Hepatocyte (in vitro differentiated cells): ENCODE data around the gene TRAF2. TPM values are rescaled to one million over a fixed set of nuclear protein-coding genes. Genes with fewer than 3 reads are reported as not detected.

ENCODE experiments used
- DNase-seq: peaks from one replicate; pipeline ENCODE4 v3.0.0-alpha.2; 2016; ENCODE audit warnings: low spot score
- H2AFZ ChIP-seq: fragments of 200-600 bp; sonication (generic); 2 replicates; pipeline ENCODE4 v1.6.0; 2016; ENCODE audit warnings: antibody characterized with exemption, mild to moderate bottlenecking
- H3K27ac ChIP-seq: fragments of 200-600 bp; sonication (generic); 2 replicates; pipeline ENCODE4 v1.5.1; 2016; ENCODE audit warnings: mild to moderate bottlenecking
- H3K27me3 ChIP-seq: fragments of 200-600 bp; sonication (generic); 2 replicates; pipeline ENCODE4 v1.6.1; 2016
- H3K36me3 ChIP-seq: fragments of 200-600 bp; sonication (generic); replicated peaks from 2 replicates; pipeline ENCODE4 v1.5.1; 2016; ENCODE audit warnings: low read depth; ENCODE audit not compliant: insufficient read depth
- H3K4me1 ChIP-seq: fragments of 200-600 bp; sonication (generic); 2 replicates; pipeline ENCODE4 v1.5.1; 2016; ENCODE audit warnings: mild to moderate bottlenecking, moderate library complexity; ENCODE audit not compliant: insufficient read depth
- H3K4me2 ChIP-seq: fragments of 200-600 bp; sonication (generic); 2 replicates; pipeline ENCODE4 v1.6.0; 2016
- H3K4me3 ChIP-seq: fragments of 200-600 bp; sonication (generic); 2 replicates; pipeline ENCODE4 v1.5.1; 2016; ENCODE audit warnings: mild to moderate bottlenecking
- H3K79me2 ChIP-seq: fragments of 200-600 bp; sonication (generic); 2 replicates; pipeline ENCODE4 v1.6.0; 2017; ENCODE audit warnings: mild to moderate bottlenecking
- H3K9me2 ChIP-seq: fragments of 200-600 bp; sonication (generic); replicated peaks from 2 replicates; pipeline ENCODE4 v1.6.0; 2017; ENCODE audit warnings: mild to moderate bottlenecking; ENCODE audit not compliant: insufficient read depth
- H3K9me3 ChIP-seq: fragments of 200-600 bp; sonication (generic); 2 replicates; pipeline ENCODE4 v1.5.1; 2016; ENCODE audit warnings: low read depth, mild to moderate bottlenecking
- H4K20me1 ChIP-seq: fragments of 200-600 bp; sonication (generic); 2 replicates; pipeline ENCODE4 v1.6.0; 2016; ENCODE audit warnings: mild to moderate bottlenecking; ENCODE audit not compliant: insufficient read depth, poor library complexity, severe bottlenecking
- CTCF ChIP-seq: fragments of 200-600 bp; sonication (generic); IDR thresholded peaks from 2 replicates; pipeline ENCODE4 v1.5.1; 2016; ENCODE audit warnings: antibody characterized with exemption, mild to moderate bottlenecking; ENCODE audit not compliant: poor library complexity
- EZH2 ChIP-seq: fragments of 200-600 bp; sonication (generic); IDR thresholded peaks from 2 replicates; pipeline ENCODE4 v1.6.1; 2016; ENCODE audit warnings: antibody characterized with exemption, mild to moderate bottlenecking, borderline replicate concordance
- EZH2phosphoT487 ChIP-seq: fragments of 200-600 bp; sonication (generic); IDR thresholded peaks from one replicate; pipeline ENCODE4 v1.6.1; 2018; ENCODE audit warnings: antibody characterized with exemption, mild to moderate bottlenecking, low read depth, moderate library complexity; ENCODE audit not compliant: unreplicated experiment, severe bottlenecking
- WGBS: methylation state at CpG from one replicate; pipeline ENCODE4 v1.1.6; 2016; ENCODE audit warnings: low lambda C conversion rate; ENCODE audit errors: missing lambda C conversion rate; 5-methylcytosine and 5-hydroxymethylcytosine counted together
- polyA plus RNA-seq: library from polyadenylated mRNA; unstranded; fragments of >200 nt; fragmentation: Nextera tagmentation; extraction: Ambion mirVana; gene quantifications from 2 replicates; pipeline ENCODE4 v1.2.1, GENCODE V29; 2016
- total RNA-seq: library from RNA; depleted of rRNA; stranded (reverse); fragments of >200 nt; gene quantifications from 2 replicates; pipeline ENCODE4 v1.2.3, GENCODE V29; 2014

TRAF2 gene
- total and polyA plus RNA-seq, 2 experiments from 2014 or later, result 7.6 to 12.4 TPM

- H3K27ac ChIP-seq, result no peak overlapping the region
- WGBS, result 86% methylated on average over 28 of the region's 28 CpGs
- no peak for TF ChIP-seq CTCF
- TF ChIP-seq EZH2phosphoT487, result no peak
- no peak for TF ChIP-seq EZH2
- H4K20me1 ChIP-seq, result no peaks in the 10 kb centered on the region
- H3K36me3 ChIP-seq, result no peaks in the 10 kb centered on the region
- DNase-seq, result no peak
- no peak overlapping the region for H2AFZ ChIP-seq
- no peak overlapping the region for H3K4me2 ChIP-seq
- no peaks in the 10 kb centered on the region for H3K9me3 ChIP-seq
- no peak overlapping the region for H3K4me3 ChIP-seq
- no peaks in the 10 kb centered on the region for H3K79me2 ChIP-seq
- H3K27me3 ChIP-seq, result no peaks in the 10 kb centered on the region
- no peaks in the 10 kb centered on the region for H3K4me1 ChIP-seq
- H3K9me2 ChIP-seq, result no peaks in the 10 kb centered on the region
Measured at GRCh38 chr9:136958898-136959850, 72.9 kb downstream of the TRAF2 start.

- Histone ChIP-seq H3K4me1 (no peaks in the 10 kb centered on the region), H4K20me1 (no peaks in the 10 kb centered on the region), H3K9me2 (no peaks in the 10 kb centered on the region), H3K27ac (no peak overlapping the region), H3K27me3 (no peaks in the 10 kb centered on the region), H3K9me3 (no peaks in the 10 kb centered on the region), H2AFZ (no peak overlapping the region), H3K4me2 (no peak overlapping the region), H3K4me3 (no peak overlapping the region), H3K79me2 (no peaks in the 10 kb centered on the region), H3K36me3 (no peaks in the 10 kb centered on the region)
- TF ChIP-seq EZH2phosphoT487 (no peak), CTCF (no peak), EZH2 (no peak)
- no peak for DNase-seq
- whole genome bisulfite sequencing, result 92% methylated on average over 11 of the region's 19 CpGs
Measured at GRCh38 chr9:136960212-136960937, 74.1 kb downstream of the TRAF2 start.

GRCh38 chr9:136960938-136961275 is 74.6 kb downstream of the TRAF2 start:
- Histone ChIP-seq H4K20me1 (no peaks in the 10 kb centered on the region), H3K9me3 (no peaks in the 10 kb centered on the region), H3K27me3 (no peaks in the 10 kb centered on the region), H3K4me1 (no peaks in the 10 kb centered on the region), H3K9me2 (no peaks in the 10 kb centered on the region), H3K79me2 (no peaks in the 10 kb centered on the region), H3K27ac (no peak overlapping the region), H3K36me3 (no peaks in the 10 kb centered on the region), H3K4me3 (no peak overlapping the region), H2AFZ (no peak overlapping the region), H3K4me2 (no peak overlapping the region)
- TF ChIP-seq EZH2phosphoT487 (no peak), CTCF (no peak), EZH2 (no peak)
- no peak for DNase-seq
- 89% methylated on average over 15 of the region's 15 CpGs for WGBS
